ACC112 (cell line): ENCODE data around the gene KIF2C.
A peak's percentile ranks its signal among the peaks of the same experiment; 100 is the strongest.
"Not testable (repeated sequence)": the region's sequence is repeated elsewhere in the genome, so short reads cannot be mapped to it uniquely, and the experiment has no call there.

Source experiments
- H2AFZ ChIP-seq: fragments of 200-600 bp; sonication (generic); one replicate; pipeline ENCODE4 v1.6.0; 2017; ENCODE audit warnings: antibody characterized with exemption, low read length; ENCODE audit not compliant: unreplicated experiment
- H3K27ac ChIP-seq: fragments of 200-600 bp; sonication (generic); 2 replicates; pipeline ENCODE4 v1.5.1; 2014; ENCODE audit warnings: low read depth, mild to moderate bottlenecking, antibody characterized with exemption, low read length, moderate library complexity
- H3K27me3 ChIP-seq: fragments of 200-600 bp; sonication (generic); 2 replicates; pipeline ENCODE4 v1.6.1; 2014; ENCODE audit warnings: mild to moderate bottlenecking, antibody characterized with exemption, low read length, moderate library complexity, mixed read lengths; ENCODE audit not compliant: insufficient read depth
- H3K36me3 ChIP-seq: fragments of 200-600 bp; sonication (generic); 2 replicates; pipeline ENCODE4 v1.6.1; 2016; ENCODE audit warnings: mild to moderate bottlenecking, antibody characterized with exemption, low read length, moderate library complexity, mixed read lengths; ENCODE audit not compliant: insufficient read depth
- H3K4me1 ChIP-seq: fragments of 200-600 bp; sonication (generic); one replicate; pipeline ENCODE4 v1.6.1; 2016; ENCODE audit warnings: low read length, mixed read lengths; ENCODE audit not compliant: insufficient read depth, unreplicated experiment, control insufficient read depth
- H3K4me3 ChIP-seq: fragments of 200-600 bp; sonication (generic); 2 replicates; pipeline ENCODE4 v1.5.1; 2014; ENCODE audit warnings: mild to moderate bottlenecking, low read depth, low read length
- H3K79me2 ChIP-seq: fragments of 200-600 bp; sonication (generic); one replicate; pipeline ENCODE4 v1.6.0; 2016; ENCODE audit warnings: low read length; ENCODE audit not compliant: control insufficient read depth, unreplicated experiment, insufficient read depth

Gene KIF2C

DNA sequence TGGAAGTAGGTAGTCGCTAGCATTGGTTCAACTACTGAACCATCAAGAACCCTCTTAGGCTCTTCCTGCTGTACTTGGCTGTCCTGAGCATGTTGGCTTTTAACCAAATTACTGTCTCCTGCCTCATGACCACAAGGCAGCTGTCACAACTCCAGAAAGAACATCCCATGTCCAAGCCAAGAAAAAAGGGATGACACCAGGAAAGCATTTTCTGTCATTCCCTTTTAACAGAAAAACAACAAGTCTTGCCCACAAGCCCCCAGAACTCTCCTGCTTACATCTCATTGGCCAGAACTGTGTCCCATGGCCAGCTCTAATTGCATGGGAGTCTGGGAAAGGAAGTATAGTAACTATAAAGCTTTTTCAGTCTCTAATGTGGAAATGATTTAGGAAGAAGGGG is 6.3 kb upstream of the KIF2C start:
- H3K79me2 ChIP-seq, result no peaks in the 10 kb centered on the region
- no peaks in the 10 kb centered on the region for H3K36me3 ChIP-seq
- no peak overlapping the region for H3K27ac ChIP-seq
- peak overlapping the region; percentile 41 for H2AFZ ChIP-seq
- no peak overlapping the region for H3K4me3 ChIP-seq
- H3K4me1 ChIP-seq, result peaks cover 9% of the 10 kb centered on the region
- H3K27me3 ChIP-seq, result no peaks in the 10 kb centered on the region

DNA sequence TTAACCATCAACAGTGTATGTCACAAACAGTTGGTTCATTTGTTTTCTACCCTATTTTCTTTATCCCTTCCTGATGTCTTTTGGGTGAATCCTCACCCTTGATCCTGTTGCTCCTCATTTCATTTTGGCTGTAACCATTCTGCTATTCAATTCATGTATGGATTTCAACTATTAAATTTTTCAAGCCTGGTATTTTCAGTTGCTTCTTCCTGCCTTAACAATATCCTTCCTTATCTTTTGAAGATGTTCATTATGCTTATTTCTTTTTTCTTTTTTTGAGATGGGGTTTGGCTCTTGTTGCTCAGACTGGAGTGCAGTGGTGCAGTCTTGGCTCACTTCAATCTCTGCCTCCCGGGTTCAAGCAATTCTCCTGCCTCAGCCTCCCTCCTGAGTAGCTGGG is 5.9 kb upstream of the KIF2C start:
- Histone ChIP-seq H3K79me2 (no peaks in the 10 kb centered on the region), H3K27ac (no peak overlapping the region), H3K4me3 (no peak overlapping the region), H2AFZ (peak overlapping the region; percentile 41), H3K27me3 (no peaks in the 10 kb centered on the region), H3K4me1 (peaks cover 9% of the 10 kb centered on the region), H3K36me3 (no peaks in the 10 kb centered on the region)

DNA sequence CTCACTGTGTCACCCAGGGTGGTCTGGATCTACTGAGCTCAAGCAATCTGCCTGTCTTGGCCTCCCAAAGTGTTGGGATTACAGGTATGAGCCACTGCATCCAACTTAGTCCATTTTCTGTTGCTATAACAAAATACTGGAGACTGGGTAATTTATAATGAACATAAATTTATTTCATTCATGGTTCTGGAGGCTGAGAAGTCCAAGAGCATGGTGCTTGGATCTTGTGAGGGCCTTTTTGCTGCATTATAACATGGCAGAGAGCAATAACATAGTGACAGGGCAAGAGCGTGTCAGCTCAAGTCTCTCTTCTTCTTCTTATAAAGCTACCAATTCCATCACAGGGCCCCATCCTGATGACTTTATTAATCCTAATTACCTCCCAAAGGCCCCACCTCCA is 3.6 kb upstream of the KIF2C start:
- H3K36me3 ChIP-seq, result no peaks in the 10 kb centered on the region
- H2AFZ ChIP-seq, result no peak overlapping the region
- H3K79me2 ChIP-seq, result peaks cover 13% of the 10 kb centered on the region
- H3K4me1 ChIP-seq, result peaks cover 10% of the 10 kb centered on the region
- H3K27me3 ChIP-seq, result no peaks in the 10 kb centered on the region
- no peak overlapping the region for H3K27ac ChIP-seq
- H3K4me3 ChIP-seq, result no peak overlapping the region

DNA sequence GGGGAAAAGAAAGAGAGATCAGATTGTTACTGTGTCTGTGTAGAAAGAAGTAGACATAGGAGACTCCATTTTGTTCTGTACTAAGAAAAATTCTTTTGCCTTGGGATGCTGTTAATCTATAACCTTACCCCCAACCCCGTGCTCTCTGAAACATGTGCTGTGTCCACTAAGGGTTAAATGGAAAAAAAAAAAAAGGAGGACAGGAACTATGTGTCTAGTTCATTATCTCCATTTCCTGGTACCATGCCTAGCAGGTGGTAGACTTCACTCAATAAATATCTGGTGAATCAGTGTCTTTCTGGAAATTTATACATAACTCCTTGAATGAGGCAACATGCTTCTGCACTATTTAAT is 707 bp upstream of the KIF2C start:
- H3K27me3 ChIP-seq, H3K36me3 ChIP-seq: not testable (repeated sequence)
- Histone ChIP-seq H3K4me1 (peaks cover 20% of the 10 kb centered on the region), H2AFZ (peak overlapping the region; percentile 97), H3K79me2 (peaks cover 39% of the 10 kb centered on the region), H3K4me3 (peak overlapping the region; percentile 98), H3K27ac (peak overlapping the region; percentile 72)

GRCh38 chr1:44740179-44740617 is 561 bp downstream of the KIF2C start:
- Histone ChIP-seq H3K27me3 (no peaks in the 10 kb centered on the region), H2AFZ (peak overlapping the region; percentile 93), H3K4me3 (peak overlapping the region; percentile 98), H3K27ac (peak overlapping the region; percentile 72), H3K36me3 (no peaks in the 10 kb centered on the region), H3K79me2 (peaks cover 46% of the 10 kb centered on the region), H3K4me1 (peaks cover 20% of the 10 kb centered on the region)

DNA sequence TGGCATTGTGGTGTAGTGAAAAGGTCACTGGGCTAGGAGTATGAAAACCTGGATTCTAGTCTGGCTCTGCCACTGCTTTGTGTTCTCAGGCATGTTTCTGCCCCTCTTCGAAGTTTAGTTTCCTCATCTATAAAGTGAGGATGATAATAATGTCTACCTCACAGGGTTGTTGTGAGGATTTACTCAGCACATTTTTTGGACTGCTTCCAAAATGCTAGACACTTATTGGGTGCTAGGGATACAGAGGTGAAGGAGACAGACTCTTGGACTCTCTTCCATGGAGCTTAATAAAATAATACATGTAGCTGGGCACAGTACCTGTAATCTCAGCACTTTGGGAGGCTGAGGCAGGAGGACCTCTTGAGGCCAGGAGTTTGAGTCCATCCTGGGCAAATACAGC is 3.6 kb downstream of the KIF2C start:
- Histone ChIP-seq H3K36me3 (no peaks in the 10 kb centered on the region), H3K27me3 (no peaks in the 10 kb centered on the region), H3K4me3 (no peak overlapping the region), H3K79me2 (peaks cover 49% of the 10 kb centered on the region), H2AFZ (no peak overlapping the region), H3K4me1 (peaks cover 20% of the 10 kb centered on the region), H3K27ac (no peak overlapping the region)

- Histone ChIP-seq H3K36me3 (peaks cover 1% of the 10 kb centered on the region; the same call in 1 of the 2 replicates), H3K79me2 (peaks cover 22% of the 10 kb centered on the region), H3K4me3 (no peak overlapping the region), H2AFZ (no peak overlapping the region), H3K4me1 (peaks cover 5% of the 10 kb centered on the region), H3K27me3 (no peaks in the 10 kb centered on the region), H3K27ac (no peak overlapping the region)
Measured at GRCh38 chr1:44747878-44748277, 8.2 kb downstream of the KIF2C start.

GRCh38 chr1:44757420-44757819 is 17.8 kb downstream of the KIF2C start:
- Histone ChIP-seq H3K27ac (no peak overlapping the region), H3K4me1 (no peaks in the 10 kb centered on the region), H2AFZ (no peak overlapping the region), H3K27me3 (no peaks in the 10 kb centered on the region), H3K4me3 (no peak overlapping the region), H3K36me3 (peaks cover 17% of the 10 kb centered on the region), H3K79me2 (no peaks in the 10 kb centered on the region)

DNA sequence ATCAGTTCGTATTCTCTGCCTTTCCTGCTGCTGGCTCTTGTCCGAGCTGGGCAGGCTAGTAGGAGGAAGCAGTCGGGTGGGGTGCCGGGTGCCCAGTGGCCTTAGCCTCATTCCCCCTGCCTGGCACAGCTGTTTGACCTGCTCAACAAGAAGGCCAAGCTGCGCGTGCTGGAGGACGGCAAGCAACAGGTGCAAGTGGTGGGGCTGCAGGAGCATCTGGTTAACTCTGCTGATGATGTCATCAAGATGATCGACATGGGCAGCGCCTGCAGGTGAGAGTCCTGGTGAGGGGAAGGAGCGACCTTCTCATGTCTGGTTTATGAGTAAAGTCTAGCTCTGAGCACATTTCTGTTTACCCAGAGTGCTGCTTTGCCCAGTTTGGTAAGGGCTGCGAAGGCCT is 19.4 kb downstream of the KIF2C start:
- Histone ChIP-seq H3K36me3 (peaks cover 14% of the 10 kb centered on the region), H2AFZ (no peak overlapping the region), H3K79me2 (no peaks in the 10 kb centered on the region)

DNA sequence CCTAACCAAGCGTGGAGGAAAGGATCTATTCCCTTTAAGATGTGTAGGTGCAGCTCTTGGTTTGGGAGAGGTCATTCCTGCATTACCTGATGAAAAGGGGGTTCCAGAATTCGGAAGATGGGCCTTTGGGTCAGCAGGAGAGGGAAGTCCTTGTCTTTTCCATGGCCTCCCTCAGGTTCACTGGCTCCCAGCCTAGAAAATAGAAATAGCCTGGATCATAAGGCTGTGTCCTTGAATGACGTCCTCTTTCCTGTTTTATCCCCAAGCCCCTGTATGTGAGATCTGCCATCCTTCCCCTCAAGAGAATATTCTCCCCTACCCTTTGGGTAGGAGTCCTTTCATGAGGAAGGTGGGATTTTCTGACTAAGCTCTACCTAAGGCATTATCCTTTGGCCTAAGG is 21.2 kb downstream of the KIF2C start:
- Histone ChIP-seq H2AFZ (no peak overlapping the region), H3K4me3 (no peak overlapping the region), H3K27me3 (no peaks in the 10 kb centered on the region), H3K27ac (no peak overlapping the region), H3K4me1 (no peaks in the 10 kb centered on the region), H3K36me3 (peaks cover 14% of the 10 kb centered on the region), H3K79me2 (no peaks in the 10 kb centered on the region)

More for the DNA sequence above, 19.4 kb downstream of the KIF2C start:
- H3K27ac ChIP-seq, result no peak overlapping the region
- H3K27me3 ChIP-seq, result no peaks in the 10 kb centered on the region
- no peaks in the 10 kb centered on the region for H3K4me1 ChIP-seq
- H3K4me3 ChIP-seq, result no peak overlapping the region

DNA sequence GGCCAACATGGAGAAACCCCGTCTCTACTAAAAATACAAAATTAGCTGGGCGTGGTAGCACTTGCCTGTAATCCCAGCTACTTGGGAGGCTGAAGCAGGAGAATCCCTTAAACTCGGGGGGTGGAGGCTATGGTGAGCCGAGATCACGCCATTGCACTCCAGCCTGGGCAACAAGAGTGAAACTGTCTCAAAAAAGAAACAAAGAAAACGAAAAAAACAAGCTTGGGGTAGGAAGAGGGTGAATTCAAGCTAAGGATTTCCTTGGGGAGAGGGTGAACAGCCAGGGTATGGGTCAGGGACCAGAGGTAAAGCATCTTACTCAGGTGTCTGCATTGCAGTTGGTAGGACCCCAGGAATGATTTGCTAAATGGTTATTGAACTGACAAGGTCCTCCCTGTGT is 26.8 kb downstream of the KIF2C start:
- H2AFZ ChIP-seq, H3K27me3 ChIP-seq, H3K27ac ChIP-seq, H3K79me2 ChIP-seq, H3K4me1 ChIP-seq, H3K4me3 ChIP-seq: not testable (repeated sequence)
- peaks cover 15% of the 10 kb centered on the region; the same call in 1 of the 2 replicates for H3K36me3 ChIP-seq
